Left lung (tissue), 10 donors: ENCODE data around the gene ANKRD40. TPM values are rescaled to one million over a fixed set of nuclear protein-coding genes. Genes with fewer than 3 reads are reported as not detected.

Experiments used
- ATAC-seq: fragments of 200-7000 bp; cut with Tn5 transposase; one replicate; pipeline ENCODE4 v1.9.1; 2020; ENCODE audit warnings: moderate library complexity
- DNase-seq, 4 donors: peaks; one replicate each; pipeline ENCODE4 v3.0.0-alpha.2; 2013 to 2020
- H3K27ac ChIP-seq, 2 donors: fragments of 200-600 bp; sonication (generic) in 1 of 2; one replicate each; pipeline versions ENCODE4 v1.5.0 to v1.8.0; 2020 to 2021
- H3K27me3 ChIP-seq, 2 donors: fragments of 200-600 bp; sonication (generic) in 1 of 2; one replicate each; pipeline versions ENCODE4 v1.5.0 to v1.8.0; 2020 to 2021
- H3K36me3 ChIP-seq, 2 donors: fragments of 200-600 bp; sonication (generic) in 1 of 2; one replicate each; pipeline versions ENCODE4 v1.5.0 to v1.8.0; 2020 to 2021
- H3K4me1 ChIP-seq, 2 donors: fragments of 200-600 bp; one replicate each; pipeline ENCODE4 v1.8.0; 2021
- H3K4me3 ChIP-seq, 2 donors: fragments of 200-600 bp; sonication (generic) in 1 of 2; one replicate each; pipeline versions ENCODE4 v1.5.0 to v1.8.0; 2020 to 2021; ENCODE audit warnings: mild to moderate bottlenecking in 1 of 2
- H3K9me3 ChIP-seq, 2 donors: fragments of 200-600 bp; sonication (generic) in 1 of 2; one replicate each; pipeline versions ENCODE4 v1.5.0 to v1.8.0; 2020 to 2021
- CTCF ChIP-seq, 2 donors: fragments of 200-600 bp; sonication (generic) in 1 of 2; IDR thresholded peaks; one replicate each; pipeline versions ENCODE4 v1.5.0 to v1.8.0; 2021; ENCODE audit warnings: antibody characterized with exemption in 2 of 2
- intact Hi-C, 2 donors: fragments of 100-400 bp; cut with DNase I; formaldehyde crosslinking; loops; one replicate each; pipeline versions ENCODE4 v1.11.2 to v1.14.2; 2022
- polyA plus RNA-seq, 6 donors: library from polyadenylated mRNA; unstranded; fragments of 120-200 nt; gene quantifications; one replicate each; pipeline ENCODE4 v1.2.1, GENCODE V29; 2013; ENCODE audit not compliant: insufficient read length in 6 of 6
- total RNA-seq, 2 donors: library from RNA; stranded (reverse); fragmentation: NEBNext Ultra II Directional; extraction: Animal tissue kit (Norgen Biotek cat#: 25700); gene quantifications; one replicate each; pipeline ENCODE4 v1.2.1, GENCODE V29; 2021
- donor health status: DM: no; HTN: yes; CAD: no.
- donor health status: DM: no; HTN: no; CAD: no.

ANKRD40 gene
- total and polyA plus RNA-seq, 8 donors = 42.2 to 52.0 (median 46.6) TPM

- H3K36me3 ChIP-seq = no peaks in the 10 kb centered on the region
- H3K27ac ChIP-seq = no peak overlapping the region
- intact Hi-C loops = no loop called here
- no peak for DNase-seq
- TF ChIP-seq CTCF (IDR thresholded peaks at IDR 0.05) = no peak
- no peak overlapping the region for H3K4me3 ChIP-seq
- no peaks in the 10 kb centered on the region for H3K9me3 ChIP-seq
- H3K4me1 ChIP-seq = peaks cover 12 to 16% of the 10 kb centered on the region in 2 donors
- no peak for ATAC-seq
- H3K27me3 ChIP-seq = no peaks in the 10 kb centered on the region
Observed at GRCh38 chr17:50672071-50672470, 35.6 kb downstream of the ANKRD40 start.

- Histone ChIP-seq H3K4me1 (peaks cover 12 to 16% of the 10 kb centered on the region in 2 donors), H3K36me3 (no peaks in the 10 kb centered on the region), H3K27me3 (no peaks in the 10 kb centered on the region), H3K4me3 (no peak overlapping the region), H3K9me3 (no peaks in the 10 kb centered on the region), H3K27ac (no peak overlapping the region)
- ATAC-seq (no peak), DNase-seq (no peak)
- intact Hi-C loops = no loop called here
- TF ChIP-seq CTCF (IDR thresholded peaks at IDR 0.05) = no peak
Observed at GRCh38 chr17:50668838-50669581, 38.7 kb downstream of the ANKRD40 start.

- no peak for DNase-seq
- H3K27ac ChIP-seq = no peak overlapping the region
- H3K4me1 ChIP-seq = peaks cover 12 to 16% of the 10 kb centered on the region in 2 donors
- H3K27me3 ChIP-seq = no peaks in the 10 kb centered on the region
- intact Hi-C loops = no loop called here
- no peak for TF ChIP-seq CTCF (IDR thresholded peaks at IDR 0.05)
- ATAC-seq = no peak
- no peak overlapping the region for H3K4me3 ChIP-seq
- no peaks in the 10 kb centered on the region for H3K9me3 ChIP-seq
- H3K36me3 ChIP-seq = no peaks in the 10 kb centered on the region
Observed at GRCh38 chr17:50668025-50668837, 39.5 kb downstream of the ANKRD40 start.

GRCh38 chr17:50667259-50668024, 40.3 kb downstream of the ANKRD40 start:
- intact Hi-C loops = no loop called here
- no peaks in the 10 kb centered on the region for H3K9me3 ChIP-seq
- H3K4me3 ChIP-seq = no peak overlapping the region
- no peak for TF ChIP-seq CTCF (IDR thresholded peaks at IDR 0.05)
- ATAC-seq (no peak), DNase-seq (no peak)
- H3K4me1 ChIP-seq = peaks cover 12 to 18% of the 10 kb centered on the region in 2 donors
- no peaks in the 10 kb centered on the region for H3K36me3 ChIP-seq
- no peaks in the 10 kb centered on the region for H3K27me3 ChIP-seq
- H3K27ac ChIP-seq = no peak overlapping the region
